AML-193 (cell line): ENCODE data around the gene PMS2.
"Not testable (repeated sequence)": the region's sequence is repeated elsewhere in the genome, so short reads cannot be mapped to it uniquely, and the experiment has no call there.

Source experiments
- DNase-seq, 2 experiments: peaks; one replicate each; lab custom pipeline; 2025; lab: John Stamatoyannopoulos, UW

Gene PMS2

DNA sequence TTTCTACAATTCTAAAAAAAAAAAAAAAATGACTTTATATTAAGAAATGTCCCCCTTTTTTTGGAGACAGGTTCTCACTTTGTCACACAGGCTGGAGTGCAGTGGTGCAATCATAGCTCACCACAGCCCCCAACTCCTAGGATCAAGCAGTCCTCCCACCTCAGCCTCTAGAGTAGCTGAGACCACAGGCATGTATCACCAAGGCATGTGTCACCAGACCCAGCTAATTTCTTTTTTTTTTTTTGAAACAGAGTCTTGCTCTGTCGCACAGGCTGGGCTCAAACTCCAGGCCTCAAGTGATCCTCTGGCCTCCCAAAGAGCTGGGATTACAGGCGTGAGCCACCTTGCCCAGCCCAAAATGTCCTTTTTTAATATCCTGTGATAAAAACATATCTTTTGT, 84.7 kb downstream of the PMS2 start:
- not testable (repeated sequence) for DNase-seq
